ENCODE measurements around the gene SDCBP2. TPM values are rescaled to one million over a fixed set of nuclear protein-coding genes. Genes with fewer than 3 reads are reported as not detected.

SDCBP2 gene
- total and polyA plus RNA-seq, 2 experiments from 2014 or later, result 3.2 to 5.3 TPM

DNA sequence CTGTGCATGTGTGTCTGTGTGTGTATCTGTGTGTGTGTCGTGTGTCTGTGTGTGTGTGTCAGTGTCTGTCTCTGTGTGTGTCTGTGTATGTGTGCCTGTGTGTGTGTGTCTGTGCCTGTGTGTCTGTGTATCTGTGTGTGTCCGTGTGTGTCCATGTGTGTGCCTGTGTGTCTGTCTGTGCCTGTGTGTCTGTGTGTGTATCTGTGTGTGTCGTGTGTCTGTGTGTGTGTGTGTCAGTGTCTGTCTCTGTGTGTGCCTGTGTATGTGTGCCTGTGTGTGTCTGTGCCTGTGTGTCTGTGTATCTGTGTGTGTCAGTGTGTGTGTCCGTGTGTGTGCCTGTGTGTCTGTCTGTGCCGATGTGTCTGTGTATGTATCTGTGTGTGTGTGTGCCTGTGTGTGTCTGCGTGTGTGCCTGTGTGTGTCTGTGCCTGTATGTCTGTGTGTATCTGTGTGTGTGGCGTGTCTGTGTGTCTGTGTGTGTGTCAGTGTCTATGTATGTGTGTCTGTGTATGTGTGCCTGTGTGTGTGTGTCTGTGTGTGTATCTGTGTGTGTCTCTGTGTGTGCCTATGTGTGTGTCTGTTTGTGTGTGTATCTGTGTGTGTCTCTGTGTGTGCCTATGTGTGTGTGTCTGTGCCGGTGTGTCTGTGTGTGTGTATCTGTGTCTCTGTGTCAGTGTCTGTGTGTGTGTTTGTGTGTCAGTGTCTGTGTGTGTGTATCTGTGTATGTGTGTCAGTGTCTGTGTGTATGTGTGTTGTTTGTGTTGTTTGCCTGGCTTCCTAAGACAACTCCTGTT is 51.2 kb downstream of the SDCBP2 start (continued):
- TF ChIP-seq, protein P1, sequence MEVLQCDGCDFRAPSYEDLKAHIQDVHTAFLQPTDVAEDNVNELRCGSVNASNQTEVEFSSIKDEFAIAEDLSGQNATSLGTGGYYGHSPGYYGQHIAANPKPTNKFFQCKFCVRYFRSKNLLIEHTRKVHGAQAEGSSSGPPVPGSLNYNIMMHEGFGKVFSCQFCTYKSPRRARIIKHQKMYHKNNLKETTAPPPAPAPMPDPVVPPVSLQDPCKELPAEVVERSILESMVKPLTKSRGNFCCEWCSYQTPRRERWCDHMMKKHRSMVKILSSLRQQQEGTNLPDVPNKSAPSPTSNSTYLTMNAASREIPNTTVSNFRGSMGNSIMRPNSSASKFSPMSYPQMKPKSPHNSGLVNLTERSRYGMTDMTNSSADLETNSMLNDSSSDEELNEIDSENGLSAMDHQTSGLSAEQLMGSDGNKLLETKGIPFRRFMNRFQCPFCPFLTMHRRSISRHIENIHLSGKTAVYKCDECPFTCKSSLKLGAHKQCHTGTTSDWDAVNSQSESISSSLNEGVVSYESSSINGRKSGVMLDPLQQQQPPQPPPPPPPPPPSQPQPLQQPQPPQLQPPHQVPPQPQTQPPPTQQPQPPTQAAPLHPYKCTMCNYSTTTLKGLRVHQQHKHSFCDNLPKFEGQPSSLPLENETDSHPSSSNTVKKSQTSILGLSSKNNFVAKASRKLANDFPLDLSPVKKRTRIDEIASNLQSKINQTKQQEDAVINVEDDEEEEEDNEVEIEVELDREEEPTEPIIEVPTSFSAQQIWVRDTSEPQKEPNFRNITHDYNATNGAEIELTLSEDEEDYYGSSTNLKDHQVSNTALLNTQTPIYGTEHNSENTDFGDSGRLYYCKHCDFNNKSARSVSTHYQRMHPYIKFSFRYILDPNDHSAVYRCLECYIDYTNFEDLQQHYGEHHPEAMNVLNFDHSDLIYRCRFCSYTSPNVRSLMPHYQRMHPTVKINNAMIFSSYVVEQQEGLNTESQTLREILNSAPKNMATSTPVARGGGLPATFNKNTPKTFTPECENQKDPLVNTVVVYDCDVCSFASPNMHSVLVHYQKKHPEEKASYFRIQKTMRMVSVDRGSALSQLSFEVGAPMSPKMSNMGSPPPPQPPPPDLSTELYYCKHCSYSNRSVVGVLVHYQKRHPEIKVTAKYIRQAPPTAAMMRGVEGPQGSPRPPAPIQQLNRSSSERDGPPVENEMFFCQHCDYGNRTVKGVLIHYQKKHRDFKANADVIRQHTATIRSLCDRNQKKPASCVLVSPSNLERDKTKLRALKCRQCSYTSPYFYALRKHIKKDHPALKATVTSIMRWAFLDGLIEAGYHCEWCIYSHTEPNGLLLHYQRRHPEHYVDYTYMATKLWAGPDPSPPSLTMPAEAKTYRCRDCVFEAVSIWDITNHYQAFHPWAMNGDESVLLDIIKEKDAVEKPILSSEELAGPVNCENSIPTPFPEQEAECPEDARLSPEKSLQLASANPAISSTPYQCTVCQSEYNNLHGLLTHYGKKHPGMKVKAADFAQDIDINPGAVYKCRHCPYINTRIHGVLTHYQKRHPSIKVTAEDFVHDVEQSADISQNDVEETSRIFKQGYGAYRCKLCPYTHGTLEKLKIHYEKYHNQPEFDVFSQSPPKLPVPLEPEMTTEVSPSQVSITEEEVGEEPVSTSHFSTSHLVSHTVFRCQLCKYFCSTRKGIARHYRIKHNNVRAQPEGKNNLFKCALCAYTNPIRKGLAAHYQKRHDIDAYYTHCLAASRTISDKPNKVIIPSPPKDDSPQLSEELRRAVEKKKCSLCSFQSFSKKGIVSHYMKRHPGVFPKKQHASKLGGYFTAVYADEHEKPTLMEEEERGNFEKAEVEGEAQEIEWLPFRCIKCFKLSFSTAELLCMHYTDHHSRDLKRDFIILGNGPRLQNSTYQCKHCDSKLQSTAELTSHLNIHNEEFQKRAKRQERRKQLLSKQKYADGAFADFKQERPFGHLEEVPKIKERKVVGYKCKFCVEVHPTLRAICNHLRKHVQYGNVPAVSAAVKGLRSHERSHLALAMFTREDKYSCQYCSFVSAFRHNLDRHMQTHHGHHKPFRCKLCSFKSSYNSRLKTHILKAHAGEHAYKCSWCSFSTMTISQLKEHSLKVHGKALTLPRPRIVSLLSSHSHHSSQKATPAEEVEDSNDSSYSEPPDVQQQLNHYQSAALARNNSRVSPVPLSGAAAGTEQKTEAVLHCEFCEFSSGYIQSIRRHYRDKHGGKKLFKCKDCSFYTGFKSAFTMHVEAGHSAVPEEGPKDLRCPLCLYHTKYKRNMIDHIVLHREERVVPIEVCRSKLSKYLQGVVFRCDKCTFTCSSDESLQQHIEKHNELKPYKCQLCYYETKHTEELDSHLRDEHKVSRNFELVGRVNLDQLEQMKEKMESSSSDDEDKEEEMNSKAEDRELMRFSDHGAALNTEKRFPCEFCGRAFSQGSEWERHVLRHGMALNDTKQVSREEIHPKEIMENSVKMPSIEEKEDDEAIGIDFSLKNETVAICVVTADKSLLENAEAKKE (CRISPR knock-in tag; IDR thresholded peaks at IDR 0.05), result no peak
- no peak for TF ChIP-seq EZH2 (IDR thresholded peaks at IDR 0.05; ENCODE audit: low read depth, unreplicated experiment)
- TF ChIP-seq, protein P2, sequence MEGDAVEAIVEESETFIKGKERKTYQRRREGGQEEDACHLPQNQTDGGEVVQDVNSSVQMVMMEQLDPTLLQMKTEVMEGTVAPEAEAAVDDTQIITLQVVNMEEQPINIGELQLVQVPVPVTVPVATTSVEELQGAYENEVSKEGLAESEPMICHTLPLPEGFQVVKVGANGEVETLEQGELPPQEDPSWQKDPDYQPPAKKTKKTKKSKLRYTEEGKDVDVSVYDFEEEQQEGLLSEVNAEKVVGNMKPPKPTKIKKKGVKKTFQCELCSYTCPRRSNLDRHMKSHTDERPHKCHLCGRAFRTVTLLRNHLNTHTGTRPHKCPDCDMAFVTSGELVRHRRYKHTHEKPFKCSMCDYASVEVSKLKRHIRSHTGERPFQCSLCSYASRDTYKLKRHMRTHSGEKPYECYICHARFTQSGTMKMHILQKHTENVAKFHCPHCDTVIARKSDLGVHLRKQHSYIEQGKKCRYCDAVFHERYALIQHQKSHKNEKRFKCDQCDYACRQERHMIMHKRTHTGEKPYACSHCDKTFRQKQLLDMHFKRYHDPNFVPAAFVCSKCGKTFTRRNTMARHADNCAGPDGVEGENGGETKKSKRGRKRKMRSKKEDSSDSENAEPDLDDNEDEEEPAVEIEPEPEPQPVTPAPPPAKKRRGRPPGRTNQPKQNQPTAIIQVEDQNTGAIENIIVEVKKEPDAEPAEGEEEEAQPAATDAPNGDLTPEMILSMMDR (conservative IDR thresholded peaks at IDR 0.05; ENCODE audit: low read depth in 2 of 2), result no peak

DNA sequence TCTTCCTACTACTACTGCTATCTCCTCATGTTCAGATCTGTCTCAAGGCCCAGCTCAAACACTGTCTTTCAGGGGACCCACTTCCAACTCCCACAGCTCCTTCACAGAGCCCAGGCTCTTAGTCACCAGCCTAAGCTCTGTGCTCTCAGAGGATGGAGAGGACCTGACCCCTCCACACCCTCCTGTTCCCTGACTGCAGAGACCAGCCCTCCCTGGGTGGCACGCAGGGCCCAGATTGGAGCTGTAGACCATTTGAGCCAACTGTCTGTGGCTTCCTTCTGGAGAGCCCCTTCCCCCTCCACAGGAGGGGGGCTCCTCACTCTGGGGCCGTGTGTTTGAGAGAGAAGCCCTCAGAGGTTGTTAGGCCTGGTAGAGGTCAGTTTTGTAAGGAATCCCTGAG is 53.0 kb downstream of the SDCBP2 start:
- Histone ChIP-seq H3K27me3 (ENCODE audit: insufficient read depth) (no peaks in the 10 kb centered on the region), H3K27ac (ENCODE audit: low read depth) (no peak overlapping the region), H3K4me3 (no peak overlapping the region), H3K9me2 (ENCODE audit: insufficient read depth) (no peaks in the 10 kb centered on the region), H3K79me2 (replicated peaks; ENCODE audit: insufficient read depth) (no peaks in the 10 kb centered on the region), H3K36me3 (ENCODE audit: insufficient read depth) (no peaks in the 10 kb centered on the region), H3F3A (replicated peaks; ENCODE audit: low read depth) (no peaks in the 10 kb centered on the region), H2AFZ (no peak overlapping the region), H3K4me2 (no peak overlapping the region), H4K20me1 (replicated peaks; ENCODE audit: insufficient read depth) (no peaks in the 10 kb centered on the region), H3K4me1 (ENCODE audit: insufficient read depth) (no peaks in the 10 kb centered on the region)
- no peak overlapping the region for H3K4me3 Mint-ChIP-seq
- H3K4me1 Mint-ChIP-seq, result peaks cover 2% of the 10 kb centered on the region; the same call in 2 of the 3 replicates
- DNase-seq (ENCODE audit: low spot score), result no peak
- no peaks in the 10 kb centered on the region for H3K36me3 Mint-ChIP-seq (ENCODE audit: low read depth)
- no peaks in the 10 kb centered on the region for H3K9me3 Mint-ChIP-seq
- peaks cover 5% of the 10 kb centered on the region for H3K27me3 Mint-ChIP-seq (ENCODE audit: insufficient read depth, low read depth, poor library complexity)
- no peak for ATAC-seq
- H3K27ac Mint-ChIP-seq, result no peak overlapping the region
- TF ChIP-seq, protein P2 (conservative IDR thresholded peaks at IDR 0.05; ENCODE audit: low read depth in 2 of 2), result no peak
- TF ChIP-seq, protein P3, sequence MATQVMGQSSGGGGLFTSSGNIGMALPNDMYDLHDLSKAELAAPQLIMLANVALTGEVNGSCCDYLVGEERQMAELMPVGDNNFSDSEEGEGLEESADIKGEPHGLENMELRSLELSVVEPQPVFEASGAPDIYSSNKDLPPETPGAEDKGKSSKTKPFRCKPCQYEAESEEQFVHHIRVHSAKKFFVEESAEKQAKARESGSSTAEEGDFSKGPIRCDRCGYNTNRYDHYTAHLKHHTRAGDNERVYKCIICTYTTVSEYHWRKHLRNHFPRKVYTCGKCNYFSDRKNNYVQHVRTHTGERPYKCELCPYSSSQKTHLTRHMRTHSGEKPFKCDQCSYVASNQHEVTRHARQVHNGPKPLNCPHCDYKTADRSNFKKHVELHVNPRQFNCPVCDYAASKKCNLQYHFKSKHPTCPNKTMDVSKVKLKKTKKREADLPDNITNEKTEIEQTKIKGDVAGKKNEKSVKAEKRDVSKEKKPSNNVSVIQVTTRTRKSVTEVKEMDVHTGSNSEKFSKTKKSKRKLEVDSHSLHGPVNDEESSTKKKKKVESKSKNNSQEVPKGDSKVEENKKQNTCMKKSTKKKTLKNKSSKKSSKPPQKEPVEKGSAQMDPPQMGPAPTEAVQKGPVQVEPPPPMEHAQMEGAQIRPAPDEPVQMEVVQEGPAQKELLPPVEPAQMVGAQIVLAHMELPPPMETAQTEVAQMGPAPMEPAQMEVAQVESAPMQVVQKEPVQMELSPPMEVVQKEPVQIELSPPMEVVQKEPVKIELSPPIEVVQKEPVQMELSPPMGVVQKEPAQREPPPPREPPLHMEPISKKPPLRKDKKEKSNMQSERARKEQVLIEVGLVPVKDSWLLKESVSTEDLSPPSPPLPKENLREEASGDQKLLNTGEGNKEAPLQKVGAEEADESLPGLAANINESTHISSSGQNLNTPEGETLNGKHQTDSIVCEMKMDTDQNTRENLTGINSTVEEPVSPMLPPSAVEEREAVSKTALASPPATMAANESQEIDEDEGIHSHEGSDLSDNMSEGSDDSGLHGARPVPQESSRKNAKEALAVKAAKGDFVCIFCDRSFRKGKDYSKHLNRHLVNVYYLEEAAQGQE (IDR thresholded peaks at IDR 0.05; ENCODE audit: unreplicated experiment), result no peak

Measured in GM23338 (cell line).